Fibroblast of skin of left biceps (primary cell): Measurements from ENCODE around the gene ANKS1B.
"Not testable (repeated sequence)": the region's sequence is repeated elsewhere in the genome, so short reads cannot be mapped to it uniquely, and the experiment has no call there.

Experiments
- DNase-seq, 2 experiments: peaks; one replicate each; pipeline ENCODE4 v3.0.0-alpha.2; 2013; ENCODE audit warnings: low read depth in 2 of 2

ANKS1B gene

DNA sequence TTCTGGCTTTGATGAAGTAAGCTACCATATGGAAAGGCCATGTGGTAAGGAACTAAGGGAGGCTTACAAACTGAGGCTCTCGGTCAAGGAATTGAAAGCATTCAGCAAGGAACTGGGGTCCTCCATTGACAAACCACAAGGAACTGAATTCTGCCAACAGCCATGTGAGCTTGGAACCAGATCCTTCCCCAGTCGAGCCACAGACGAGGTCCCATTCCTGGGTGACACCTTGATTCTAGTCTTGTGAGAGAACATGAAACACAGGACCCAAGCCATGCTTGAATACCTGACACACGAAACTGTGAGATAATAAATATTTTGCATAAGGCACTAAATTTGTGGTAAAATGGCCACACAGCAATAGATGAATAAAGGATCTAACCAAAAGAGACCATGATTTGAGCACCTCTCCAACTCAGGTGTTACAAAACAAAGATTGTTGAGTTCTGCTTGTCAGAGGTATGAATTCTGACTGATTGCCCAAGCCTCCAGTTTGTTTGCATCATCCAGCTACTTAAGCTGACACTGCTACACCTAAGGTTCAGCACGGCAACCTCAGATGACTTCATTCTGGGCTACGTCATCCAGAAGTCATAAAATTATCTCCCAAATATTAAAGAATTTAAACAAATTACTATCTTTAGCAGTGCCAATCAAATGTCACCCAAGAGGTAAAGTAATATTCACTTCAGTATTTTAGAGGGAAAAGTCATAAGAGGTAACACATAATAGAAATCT, 277.8 kb downstream of the ANKS1B start:
- DNase-seq = no peak

GRCh38 chr12:99704458-99704857, 280.3 kb downstream of the ANKS1B start:
- no peak for DNase-seq

- DNase-seq = no peak
Measured at GRCh38 chr12:99704036-99704435, 280.7 kb downstream of the ANKS1B start.

DNA sequence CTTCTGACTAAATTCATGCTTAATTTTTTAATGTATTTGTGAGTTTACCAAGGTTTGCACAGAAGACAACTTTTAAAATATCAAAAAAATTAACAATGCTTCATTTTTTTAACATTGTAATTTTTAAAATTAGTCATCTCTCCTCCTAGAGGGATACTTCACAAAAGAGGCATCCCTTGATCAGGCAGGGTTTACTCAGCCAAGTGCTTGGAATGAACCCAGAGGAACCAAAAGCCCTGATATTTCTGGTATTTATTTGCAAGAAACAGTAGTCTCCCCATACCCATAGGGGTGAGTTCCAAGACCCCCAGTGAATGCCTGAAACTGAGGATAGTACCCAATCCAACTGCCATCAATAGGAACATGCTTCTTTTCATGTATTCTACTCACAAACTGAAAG, 284.7 kb downstream of the ANKS1B start:
- DNase-seq = no peak

GRCh38 chr12:99695050-99695449, 289.7 kb downstream of the ANKS1B start:
- DNase-seq = no peak

GRCh38 chr12:99686142-99686541, 298.6 kb downstream of the ANKS1B start:
- no peak for DNase-seq

GRCh38 chr12:99680276-99680675, 304.5 kb downstream of the ANKS1B start:
- no peak for DNase-seq

GRCh38 chr12:99670635-99671034, 314.1 kb downstream of the ANKS1B start:
- no peak for DNase-seq

- no peak for DNase-seq
Measured at GRCh38 chr12:99658671-99659349, 325.9 kb downstream of the ANKS1B start.

- DNase-seq = no peak
Measured at GRCh38 chr12:99649551-99649950, 335.2 kb downstream of the ANKS1B start.

DNA sequence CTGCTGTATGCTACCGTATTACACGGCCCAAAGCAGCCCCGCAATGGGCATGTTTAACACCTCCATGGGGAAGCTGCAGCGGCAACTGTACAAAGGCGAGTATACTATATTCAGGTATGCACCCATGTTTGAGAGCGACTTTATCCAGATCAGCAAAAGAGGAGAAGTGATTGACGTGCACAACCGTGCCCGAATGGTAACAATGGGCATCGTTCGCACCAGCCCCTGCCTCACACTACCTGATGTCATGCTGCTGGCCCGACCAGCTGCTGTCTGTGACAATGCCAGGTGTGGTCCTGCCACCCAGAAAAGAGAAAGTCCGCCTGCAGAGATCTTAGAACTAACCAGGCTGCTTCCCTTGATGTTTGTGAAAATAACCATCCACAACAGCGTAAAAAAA, 336.6 kb downstream of the ANKS1B start:
- no peak for DNase-seq

DNA sequence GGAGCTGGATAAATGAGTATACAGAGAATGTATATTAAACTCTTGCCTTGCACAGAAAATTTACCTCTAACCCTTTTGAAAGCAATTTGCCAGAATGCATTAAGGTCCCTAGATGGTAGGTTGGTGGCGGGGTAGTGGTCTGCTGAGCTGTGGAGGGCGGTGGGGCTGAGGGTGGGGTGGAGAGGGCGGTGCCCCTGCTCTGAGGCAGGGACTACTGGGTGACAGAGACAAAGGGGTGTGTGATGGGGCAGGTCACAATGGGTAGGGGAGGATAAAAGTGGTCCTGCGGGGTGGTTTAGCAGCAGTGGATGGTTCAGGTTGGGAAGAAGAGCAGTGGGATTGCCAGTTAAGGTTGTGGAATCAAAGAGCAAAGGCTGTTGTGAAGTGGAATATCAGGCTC, 337.3 kb downstream of the ANKS1B start, which contains the start of gene GARIN6:
TSS of gene GARIN6 (plus strand) at position 301 of the 400 bp plus-strand sequence. CDS start 422 bp downstream, outside the sequence.
- no peak for DNase-seq

DNA sequence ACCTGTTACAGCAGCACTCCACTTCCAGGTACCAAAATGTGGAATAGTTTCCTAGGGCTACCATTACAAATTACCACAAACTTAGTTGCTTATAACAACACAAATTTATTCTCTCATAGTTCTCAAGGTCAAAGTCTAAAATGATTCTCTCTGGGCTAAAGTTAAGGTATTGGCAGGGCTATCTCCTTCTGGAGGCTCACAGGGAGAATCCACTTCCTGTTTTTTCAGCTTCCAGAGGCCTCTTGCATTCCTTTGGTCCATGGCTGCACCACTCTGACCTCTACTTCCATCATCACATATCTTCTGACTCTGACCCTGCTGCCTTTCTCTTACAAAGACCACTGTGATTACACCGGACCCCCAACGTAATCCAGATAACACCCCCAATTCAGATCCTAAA, 340.1 kb downstream of the ANKS1B start:
- no peak for DNase-seq

GRCh38 chr12:99627459-99627858, 357.3 kb downstream of the ANKS1B start:
- DNase-seq = no peak

- DNase-seq = not testable (repeated sequence)
Measured at GRCh38 chr12:99624591-99624990, 360.1 kb downstream of the ANKS1B start.

GRCh38 chr12:99620159-99620479, 364.6 kb downstream of the ANKS1B start:
- no peak for DNase-seq

GRCh38 chr12:99619389-99620158, 365.2 kb downstream of the ANKS1B start:
- no peak for DNase-seq

DNA sequence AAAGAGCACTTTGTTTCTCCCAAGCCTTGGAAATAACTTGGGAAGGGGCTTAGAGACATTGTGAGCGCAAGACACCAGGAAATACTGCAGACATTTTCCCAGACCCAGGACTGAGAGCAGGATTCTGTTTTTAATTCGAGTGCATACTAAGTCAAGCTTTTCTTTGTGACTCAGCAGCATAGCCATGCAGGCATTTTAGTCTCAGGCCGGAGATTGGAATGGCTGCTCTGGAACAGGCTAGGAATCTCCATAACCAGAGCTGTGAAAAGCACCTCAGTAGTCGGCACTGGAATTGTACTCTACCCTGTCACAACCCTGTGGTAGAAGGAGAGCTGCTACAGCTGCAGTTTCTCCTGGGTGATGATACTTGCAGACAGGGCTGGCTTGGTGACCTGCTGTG, 366.1 kb downstream of the ANKS1B start:
- no peak for DNase-seq

DNA sequence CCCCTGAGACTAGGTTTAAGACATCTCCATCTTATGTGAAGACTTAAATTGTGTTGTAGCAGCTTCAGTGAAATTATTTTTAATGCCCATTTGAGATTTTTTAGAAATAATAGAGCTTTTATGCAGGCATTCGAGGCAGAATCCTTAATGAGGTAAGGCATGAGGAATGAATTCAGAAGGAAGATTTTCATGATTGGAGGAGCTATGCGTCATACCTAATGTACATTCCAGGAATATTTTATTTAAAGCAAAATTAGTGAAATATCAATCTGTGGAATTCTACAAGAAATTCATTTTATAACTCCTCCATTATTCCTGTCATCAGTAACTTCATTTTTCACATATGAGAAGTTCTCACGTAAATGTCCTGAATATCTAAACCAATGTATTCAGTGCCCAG, 373.1 kb downstream of the ANKS1B start:
- DNase-seq = no peak

DNA sequence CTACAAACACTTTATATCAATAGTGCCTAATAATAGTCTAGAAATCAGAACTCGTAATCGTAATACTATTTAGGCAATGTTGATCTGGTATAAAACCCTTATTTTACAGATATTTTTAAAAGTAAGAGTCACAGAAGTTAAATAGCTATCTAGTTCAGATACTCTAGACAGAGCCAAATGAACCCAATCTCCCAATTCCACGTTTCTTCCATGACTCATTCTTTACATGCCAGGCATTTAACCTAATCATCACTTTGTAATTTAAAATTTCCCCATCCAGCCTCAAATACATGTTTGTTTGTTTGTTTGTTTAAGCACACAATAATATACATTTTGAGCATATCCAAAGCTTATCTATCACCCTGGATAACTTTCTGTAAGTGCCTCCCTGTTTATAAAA, 373.6 kb downstream of the ANKS1B start:
- DNase-seq = no peak

DNA sequence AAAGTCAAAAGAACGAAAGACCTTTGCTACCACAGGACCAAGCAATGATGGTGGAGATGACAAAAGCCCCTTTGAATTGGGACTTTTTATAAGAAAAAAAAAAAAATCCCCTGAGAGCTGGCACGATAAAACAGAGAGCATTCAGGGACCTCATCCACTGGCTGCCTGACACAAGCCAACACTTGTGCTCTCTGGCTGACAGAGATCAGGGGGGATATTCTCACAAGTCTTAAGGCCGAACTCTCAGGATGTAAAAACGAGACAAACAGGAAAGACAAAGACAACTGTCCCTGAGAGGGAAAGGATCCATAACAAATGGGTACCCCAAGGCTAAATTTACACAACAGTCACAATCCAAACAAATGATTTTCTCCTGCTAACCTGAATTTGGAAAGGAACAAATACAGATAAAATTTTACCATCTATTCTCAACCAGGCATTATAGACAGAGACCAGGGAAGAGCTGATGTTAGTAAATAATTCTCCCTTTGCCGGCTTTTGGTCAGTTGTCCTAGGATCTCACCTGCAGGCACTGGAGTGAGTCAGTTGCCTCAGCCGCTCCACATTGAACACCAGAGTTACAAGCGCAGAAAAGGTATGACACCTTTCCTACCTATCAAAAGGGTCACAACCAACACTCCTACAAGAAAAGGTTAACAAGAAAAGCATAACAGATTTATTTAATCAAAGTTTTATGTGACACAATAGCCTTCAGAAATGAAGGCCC, 375.1 kb downstream of the ANKS1B start:
- no peak for DNase-seq

- DNase-seq = no peak
Measured at GRCh38 chr12:99600388-99600787, 384.3 kb downstream of the ANKS1B start.
